Measurements from ENCODE around the gene FAM90A26.
"Not testable (repeated sequence)": the region's sequence is repeated elsewhere in the genome, so short reads cannot be mapped to it uniquely, and the experiment has no call there.

FAM90A26 gene

GRCh38 chr4:9160046-9160445 is 10.2 kb upstream of the FAM90A26 start:
- DNase-seq, result not testable (repeated sequence)

DNA sequence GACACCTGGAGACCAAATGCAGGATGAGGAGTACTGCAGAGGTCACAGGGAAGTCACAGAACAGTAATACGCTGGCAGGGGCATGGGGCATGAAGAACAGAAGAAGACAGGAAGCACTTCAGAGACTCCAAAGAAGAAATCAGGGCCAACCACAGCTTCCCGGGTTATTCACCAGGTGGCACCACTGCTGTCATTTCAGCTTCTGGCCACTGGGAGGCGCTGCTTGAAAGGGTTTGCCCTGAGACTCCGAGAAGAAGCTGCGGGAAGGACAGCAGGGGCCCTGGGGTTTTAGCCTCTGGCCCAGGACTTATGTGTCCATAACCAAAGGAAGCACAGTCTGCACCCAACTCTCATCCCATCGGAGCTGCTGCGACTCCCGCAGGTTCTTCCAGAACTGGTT is 4.2 kb upstream of the FAM90A26 start:
- DNase-seq, result not testable (repeated sequence)

DNA sequence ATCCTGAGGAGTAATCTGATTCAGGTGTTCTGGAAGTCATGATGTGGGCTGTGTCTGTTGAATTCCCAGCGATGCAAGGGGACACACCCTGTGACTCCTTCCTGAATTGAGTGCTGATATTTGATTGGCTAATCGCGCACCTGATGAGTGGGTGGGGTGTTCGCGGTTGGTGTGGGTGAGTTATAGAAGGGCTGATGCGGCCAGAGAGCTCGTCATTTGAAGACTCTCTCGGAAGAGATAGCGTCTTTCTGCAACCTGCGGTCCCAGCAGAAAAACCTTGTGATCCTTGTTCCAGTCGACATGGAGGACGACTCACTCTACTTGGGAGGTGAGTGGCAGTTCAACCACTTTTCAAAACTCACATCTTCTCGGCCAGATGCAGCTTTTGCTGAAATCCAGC is 40.1 kb downstream of the FAM90A26 start, which contains the start of gene USP17L10:
Gene USP17L10, plus strand, starts transcription at position 301 of the 400 bp plus-strand sequence. Its CDS starts 0 bp downstream, at position 301.
- DNase-seq, result not testable (repeated sequence)

DNA sequence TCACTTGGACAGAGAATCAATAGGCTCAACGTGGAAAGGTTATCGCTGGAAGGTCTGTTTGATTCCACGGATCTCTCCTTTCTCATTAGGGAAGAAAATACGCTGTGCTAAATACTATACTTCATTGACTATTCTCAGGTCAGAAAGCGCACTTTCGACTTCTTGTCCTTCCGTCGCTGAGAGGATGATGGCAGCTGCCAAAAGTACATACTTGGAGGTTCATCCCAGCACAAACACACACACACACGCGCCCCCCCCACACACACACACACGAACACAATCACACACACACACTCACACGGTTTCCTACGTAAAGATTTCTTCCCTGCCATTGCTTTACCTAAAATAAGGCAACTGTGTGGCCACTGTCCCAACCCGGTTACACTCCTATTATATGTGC is 44.5 kb downstream of the FAM90A26 start:
- DNase-seq, result not testable (repeated sequence)

DNA sequence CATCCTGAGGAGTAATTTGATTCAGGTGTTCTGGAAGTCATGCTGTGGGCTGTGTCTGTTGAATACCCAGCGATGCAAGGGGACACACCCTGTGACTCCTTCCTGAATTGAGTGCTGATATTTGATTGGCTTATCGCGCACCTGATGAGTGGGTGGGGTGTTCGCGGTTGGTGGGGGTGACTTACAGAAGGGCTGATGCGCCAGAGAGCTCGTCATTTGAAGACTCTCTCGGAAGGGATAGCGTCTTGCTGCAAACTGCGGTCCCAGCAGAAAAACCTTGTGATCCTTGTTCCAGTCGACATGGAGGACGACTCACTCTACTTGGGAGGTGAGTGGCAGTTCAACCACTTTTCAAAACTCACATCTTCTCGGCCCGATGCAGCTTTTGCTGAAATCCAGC is 44.9 kb downstream of the FAM90A26 start, which contains the start of gene USP17L11:
Gene USP17L11, plus strand, starts transcription at position 301 of the 400 bp plus-strand sequence. Its CDS starts 0 bp downstream, at position 301.
- DNase-seq, result not testable (repeated sequence)

DNA sequence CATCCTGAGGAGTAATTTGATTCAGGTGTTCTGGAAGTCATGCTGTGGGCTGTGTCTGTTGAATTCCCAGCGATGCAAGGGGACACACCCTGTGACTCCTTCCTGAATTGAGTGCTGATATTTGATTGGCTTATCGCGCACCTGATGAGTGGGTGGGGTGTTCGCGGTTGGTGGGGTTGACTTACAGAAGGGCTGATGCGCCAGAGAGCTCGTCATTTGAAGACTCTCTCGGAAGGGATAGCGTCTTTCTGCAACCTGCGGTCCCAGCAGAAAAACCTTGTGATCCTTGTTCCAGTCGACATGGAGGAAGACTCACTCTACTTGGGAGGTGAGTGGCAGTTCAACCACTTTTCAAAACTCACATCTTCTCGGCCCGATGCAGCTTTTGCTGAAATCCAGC is 49.6 kb downstream of the FAM90A26 start, which contains the start of gene USP17L12:
Gene USP17L12, plus strand, starts transcription at position 301 of the 400 bp plus-strand sequence. Its CDS starts 0 bp downstream, at position 301.
- not testable (repeated sequence) for DNase-seq

DNA sequence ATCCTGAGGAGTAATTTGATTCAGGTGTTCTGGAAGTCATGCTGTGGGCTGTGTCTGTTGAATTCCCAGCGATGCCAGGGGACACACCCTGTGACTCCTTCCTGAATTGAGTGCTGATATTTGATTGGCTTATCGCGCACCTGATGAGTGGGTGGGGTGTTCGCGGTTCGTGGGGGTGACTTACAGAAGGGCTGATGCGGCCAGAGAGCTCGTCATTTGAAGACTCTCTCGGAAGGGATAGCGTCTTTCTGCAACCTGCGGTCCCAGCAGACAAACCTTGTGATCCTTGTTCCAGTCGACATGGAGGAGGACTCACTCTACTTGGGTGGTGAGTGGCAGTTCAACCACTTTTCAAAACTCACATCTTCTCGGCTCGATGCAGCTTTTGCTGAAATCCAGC is 54.4 kb downstream of the FAM90A26 start, which contains the start of gene USP17L13:
Gene USP17L13, plus strand, starts transcription at position 301 of the 400 bp plus-strand sequence. Its CDS starts 0 bp downstream, at position 301.
- DNase-seq, result not testable (repeated sequence)

All from amniotic stem cell (primary cell).